ENCODE data around the gene CARM1.

Gene CARM1

DNA sequence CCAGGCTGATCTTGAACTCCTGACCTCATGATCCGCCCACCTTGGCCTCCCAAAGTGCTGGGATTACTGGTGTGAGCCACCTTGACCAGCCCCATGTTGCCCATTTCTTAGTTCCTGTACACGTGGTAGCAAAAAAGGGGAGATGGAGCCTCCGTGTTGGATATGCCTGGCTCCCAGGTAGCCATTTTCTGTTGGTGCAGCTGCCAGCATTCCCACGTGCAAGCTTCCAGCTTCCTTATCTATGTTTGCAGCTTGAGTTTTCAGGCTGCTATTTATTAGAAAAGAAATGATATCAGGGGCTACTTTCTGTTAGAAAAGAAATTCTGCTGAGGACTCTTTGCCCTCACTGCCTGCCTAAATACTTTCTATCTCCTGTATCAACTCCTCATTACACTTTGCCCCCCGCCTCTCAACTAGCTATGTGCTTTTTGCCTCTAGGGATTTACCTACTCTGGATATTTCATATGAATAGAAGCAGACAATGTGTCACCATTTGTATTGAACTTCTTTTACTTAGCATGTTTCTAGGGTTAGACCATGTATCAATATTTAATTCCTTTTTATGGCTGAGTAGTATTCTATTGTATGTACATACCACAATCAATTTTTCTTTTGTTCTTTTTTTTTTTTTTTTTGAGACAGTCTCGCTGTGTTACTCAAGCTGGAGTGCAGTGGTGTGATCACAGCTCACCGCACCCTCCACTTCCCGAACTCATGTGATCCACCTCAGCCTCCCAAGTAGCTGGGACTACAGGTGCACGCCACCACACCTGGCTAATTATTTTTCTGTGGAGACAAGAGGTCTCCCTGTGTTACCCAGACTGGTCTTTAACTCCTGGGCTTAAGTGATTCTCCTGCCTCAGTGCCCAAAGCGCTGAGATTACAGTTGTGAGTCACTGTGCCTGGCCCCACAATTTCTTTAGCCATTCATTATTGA is 32.0 kb upstream of the CARM1 start:
- Mint-ChIP-seq H3K27ac (peak overlapping the region in 2 of 3 experiments; percentile 30 to 55), H3K4me1 (peaks cover 12% of the 10 kb centered on the region), H3K9me3 (peaks cover 18% of the 10 kb centered on the region), H3K36me3 (ENCODE audit: low read depth) (peaks cover 11% of the 10 kb centered on the region), H3K27me3 (ENCODE audit: low read depth) (peaks cover 4% of the 10 kb centered on the region), H3K4me3 (no peak overlapping the region)
- TF ChIP-seq, protein P1, sequence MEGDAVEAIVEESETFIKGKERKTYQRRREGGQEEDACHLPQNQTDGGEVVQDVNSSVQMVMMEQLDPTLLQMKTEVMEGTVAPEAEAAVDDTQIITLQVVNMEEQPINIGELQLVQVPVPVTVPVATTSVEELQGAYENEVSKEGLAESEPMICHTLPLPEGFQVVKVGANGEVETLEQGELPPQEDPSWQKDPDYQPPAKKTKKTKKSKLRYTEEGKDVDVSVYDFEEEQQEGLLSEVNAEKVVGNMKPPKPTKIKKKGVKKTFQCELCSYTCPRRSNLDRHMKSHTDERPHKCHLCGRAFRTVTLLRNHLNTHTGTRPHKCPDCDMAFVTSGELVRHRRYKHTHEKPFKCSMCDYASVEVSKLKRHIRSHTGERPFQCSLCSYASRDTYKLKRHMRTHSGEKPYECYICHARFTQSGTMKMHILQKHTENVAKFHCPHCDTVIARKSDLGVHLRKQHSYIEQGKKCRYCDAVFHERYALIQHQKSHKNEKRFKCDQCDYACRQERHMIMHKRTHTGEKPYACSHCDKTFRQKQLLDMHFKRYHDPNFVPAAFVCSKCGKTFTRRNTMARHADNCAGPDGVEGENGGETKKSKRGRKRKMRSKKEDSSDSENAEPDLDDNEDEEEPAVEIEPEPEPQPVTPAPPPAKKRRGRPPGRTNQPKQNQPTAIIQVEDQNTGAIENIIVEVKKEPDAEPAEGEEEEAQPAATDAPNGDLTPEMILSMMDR (IDR thresholded peaks at IDR 0.05; ENCODE audit: unreplicated experiment in 3 of 3), result no peak

DNA sequence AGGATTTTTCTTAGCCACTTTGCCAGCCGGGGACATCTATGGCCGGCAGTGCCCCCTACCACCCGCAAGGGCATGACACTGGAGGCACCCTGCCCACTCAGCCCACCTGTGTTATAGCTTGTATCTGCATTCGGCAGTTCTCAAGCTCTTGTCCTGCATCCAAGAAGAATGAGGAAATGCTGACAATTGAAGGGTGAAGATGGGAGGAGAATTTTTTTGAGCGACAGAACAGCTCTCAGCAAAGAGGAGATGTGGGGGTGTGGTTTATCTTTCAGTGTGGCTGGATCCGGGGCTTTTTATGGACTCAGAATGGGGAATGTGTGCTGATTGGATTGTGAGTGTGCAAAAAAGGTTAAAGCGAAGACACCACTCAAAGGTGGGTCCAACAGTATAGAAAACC is 28.6 kb upstream of the CARM1 start:
- TF ChIP-seq, protein P1 (IDR thresholded peaks at IDR 0.05; ENCODE audit: unreplicated experiment in 3 of 3), result no peak
- H3K9me3 Mint-ChIP-seq, result peaks cover 22% of the 10 kb centered on the region
- no peaks in the 10 kb centered on the region for H3K36me3 Mint-ChIP-seq (ENCODE audit: low read depth)
- H3K27me3 Mint-ChIP-seq (ENCODE audit: low read depth), result peaks cover 4% of the 10 kb centered on the region
- H3K4me3 Mint-ChIP-seq, result no peak overlapping the region
- H3K27ac Mint-ChIP-seq, result no peak overlapping the region
- H3K4me1 Mint-ChIP-seq, result no peaks in the 10 kb centered on the region

DNA sequence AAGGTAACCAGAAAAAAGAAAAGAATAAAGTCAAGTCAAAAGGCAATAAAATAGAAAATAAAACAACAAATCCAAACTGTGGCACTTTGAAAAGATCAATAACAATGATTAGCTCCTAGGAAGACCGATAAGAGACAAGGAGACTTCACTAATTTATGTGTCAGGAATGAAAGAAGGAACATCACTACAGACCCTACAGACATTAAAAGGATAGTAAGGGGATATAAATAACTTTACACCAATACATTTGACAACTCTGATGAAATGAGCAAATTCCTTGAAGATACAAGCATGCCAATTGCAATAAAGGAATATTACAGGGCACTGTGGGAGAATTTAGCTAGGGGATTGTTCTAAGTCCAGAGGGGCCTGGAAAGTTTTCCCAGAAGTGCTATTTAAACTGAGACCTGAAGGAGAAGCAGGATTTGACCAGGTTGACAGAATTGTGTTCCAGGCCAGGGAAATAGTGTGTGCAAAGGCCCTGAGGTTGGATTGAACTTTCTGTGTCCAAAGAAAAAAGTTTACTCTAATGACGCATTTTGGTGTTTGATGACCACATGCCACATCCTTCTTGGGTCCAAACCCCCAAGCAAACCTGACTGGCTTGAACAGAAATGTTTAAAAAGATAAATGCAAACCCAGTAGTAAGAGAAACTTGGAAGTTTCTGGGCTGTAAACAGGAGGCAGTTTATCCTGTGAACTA is 24.7 kb upstream of the CARM1 start:
- Mint-ChIP-seq H3K4me3 (peak overlapping the region in 1 of 3 experiments; percentile 46), H3K4me1 (peaks cover 5% of the 10 kb centered on the region), H3K27ac (peak overlapping the region in 2 of 3 experiments; percentile 60 to 74), H3K9me3 (peaks cover 14% of the 10 kb centered on the region), H3K27me3 (ENCODE audit: low read depth) (peaks cover 4% of the 10 kb centered on the region), H3K36me3 (ENCODE audit: low read depth) (no peaks in the 10 kb centered on the region)
- TF ChIP-seq, protein P1 (IDR thresholded peaks at IDR 0.05; ENCODE audit: unreplicated experiment in 3 of 3), result no peak

DNA sequence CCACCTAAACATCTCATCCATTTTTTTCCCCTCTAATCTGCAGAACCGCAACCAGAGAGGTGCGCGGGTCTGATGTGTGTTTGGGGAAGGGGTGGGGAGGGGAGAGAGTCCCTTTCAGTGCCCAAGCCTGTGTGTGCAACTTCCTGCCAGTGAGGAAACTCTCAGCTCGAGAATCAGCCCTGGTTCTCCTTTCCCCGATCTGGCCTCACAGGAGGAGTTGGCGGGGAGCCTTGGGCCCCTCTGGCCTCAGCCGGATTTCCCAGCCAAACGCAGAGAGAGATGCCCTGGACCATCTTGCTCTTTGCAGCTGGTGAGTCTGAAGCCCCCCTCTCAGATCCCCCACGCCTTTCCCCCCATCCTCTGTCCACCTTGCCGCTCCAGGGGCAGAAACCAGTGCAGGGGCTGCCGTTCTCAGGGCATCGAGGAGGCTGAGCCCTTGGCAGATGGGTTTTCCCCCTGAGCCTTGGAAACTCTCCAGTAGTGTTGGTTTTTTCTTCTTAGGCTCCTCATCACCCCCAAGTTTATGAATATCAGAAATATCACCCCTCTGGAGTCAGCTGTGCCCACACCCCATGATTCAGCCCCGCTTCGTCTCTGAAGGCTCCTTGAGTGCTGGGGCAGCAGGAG is 23.0 kb upstream of the CARM1 start, which contains the start of gene C19orf38:
Gene C19orf38 (plus strand): TSS at position 186 of the 627 bp plus-strand sequence. CDS start 94 bp downstream, at position 280.
- H3K4me3 Mint-ChIP-seq, result peak within 1 kb of the TSS; percentile 17 to 88 (median 84)
- H3K36me3 Mint-ChIP-seq (ENCODE audit: low read depth), result no peaks in the 10 kb centered on the region
- H3K27me3 Mint-ChIP-seq (ENCODE audit: low read depth), result no peaks in the 10 kb centered on the region
- H3K4me1 Mint-ChIP-seq, result peaks cover 5% of the 10 kb centered on the region
- peaks cover 14% of the 10 kb centered on the region for H3K9me3 Mint-ChIP-seq
- TF ChIP-seq, protein P1 (IDR thresholded peaks at IDR 0.05; ENCODE audit: unreplicated experiment in 3 of 3), result no peak
- peak within 1 kb of the TSS; percentile 42 to 98 (median 93) for H3K27ac Mint-ChIP-seq

DNA sequence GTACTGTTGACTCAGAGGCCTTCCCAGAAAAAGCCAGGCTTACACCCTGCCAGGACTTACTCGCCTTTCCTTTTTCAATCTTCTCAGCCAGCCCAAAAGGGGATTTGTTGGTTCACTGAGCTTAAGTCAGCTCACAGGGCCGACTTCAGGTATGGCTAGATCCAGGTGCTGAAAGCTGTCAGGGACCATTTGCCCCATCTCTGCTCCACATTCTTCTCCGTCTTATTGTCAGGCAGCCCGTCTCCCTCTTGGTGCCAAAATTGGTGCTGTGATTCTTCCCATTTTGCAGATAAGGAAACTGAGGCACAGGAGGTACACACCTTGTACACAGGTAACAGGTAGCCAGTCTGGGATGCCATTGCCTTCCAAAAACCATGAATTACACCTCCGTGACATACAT is 20.7 kb upstream of the CARM1 start:
- Mint-ChIP-seq H3K4me1 (peaks cover 5% of the 10 kb centered on the region), H3K4me3 (peak overlapping the region in 2 of 3 experiments; percentile 46 to 47), H3K27me3 (ENCODE audit: low read depth) (no peaks in the 10 kb centered on the region), H3K27ac (peak overlapping the region in 1 of 3 experiments; percentile 35), H3K9me3 (peaks cover 8% of the 10 kb centered on the region), H3K36me3 (ENCODE audit: low read depth) (no peaks in the 10 kb centered on the region)
- TF ChIP-seq, protein P1 (IDR thresholded peaks at IDR 0.05; ENCODE audit: unreplicated experiment in 3 of 3), result no peak

Measured in nephron (organoid).